Measurements from ENCODE around the gene PRDM11.

DNA sequence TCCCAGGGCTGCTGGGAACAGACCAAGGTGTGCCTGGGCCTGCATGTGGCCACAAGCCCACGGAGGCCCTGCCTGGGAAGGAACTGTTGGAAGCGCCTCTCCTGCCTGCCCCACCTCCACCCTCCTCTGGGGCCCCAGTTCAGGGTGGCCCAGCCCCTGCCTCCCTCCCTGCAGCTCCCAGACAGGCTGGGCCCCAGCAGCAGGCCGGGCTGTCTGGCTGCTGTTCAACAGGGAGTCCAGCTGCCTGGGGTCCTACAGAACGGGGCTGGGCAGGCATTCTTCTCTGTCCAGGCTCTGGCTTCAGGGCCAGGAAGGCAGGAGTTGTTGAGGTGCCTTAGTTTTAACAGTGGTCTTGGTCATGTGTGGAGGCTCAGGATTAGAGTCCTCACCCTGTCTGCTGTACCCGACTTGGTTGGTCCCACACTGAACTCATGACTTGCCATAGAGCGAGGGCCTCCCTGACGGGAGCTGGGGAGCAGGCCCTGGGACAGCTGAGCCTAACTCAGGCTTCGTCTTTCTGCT, 11.8 kb downstream of the PRDM11 start:
- TF ChIP-seq, protein P1, sequence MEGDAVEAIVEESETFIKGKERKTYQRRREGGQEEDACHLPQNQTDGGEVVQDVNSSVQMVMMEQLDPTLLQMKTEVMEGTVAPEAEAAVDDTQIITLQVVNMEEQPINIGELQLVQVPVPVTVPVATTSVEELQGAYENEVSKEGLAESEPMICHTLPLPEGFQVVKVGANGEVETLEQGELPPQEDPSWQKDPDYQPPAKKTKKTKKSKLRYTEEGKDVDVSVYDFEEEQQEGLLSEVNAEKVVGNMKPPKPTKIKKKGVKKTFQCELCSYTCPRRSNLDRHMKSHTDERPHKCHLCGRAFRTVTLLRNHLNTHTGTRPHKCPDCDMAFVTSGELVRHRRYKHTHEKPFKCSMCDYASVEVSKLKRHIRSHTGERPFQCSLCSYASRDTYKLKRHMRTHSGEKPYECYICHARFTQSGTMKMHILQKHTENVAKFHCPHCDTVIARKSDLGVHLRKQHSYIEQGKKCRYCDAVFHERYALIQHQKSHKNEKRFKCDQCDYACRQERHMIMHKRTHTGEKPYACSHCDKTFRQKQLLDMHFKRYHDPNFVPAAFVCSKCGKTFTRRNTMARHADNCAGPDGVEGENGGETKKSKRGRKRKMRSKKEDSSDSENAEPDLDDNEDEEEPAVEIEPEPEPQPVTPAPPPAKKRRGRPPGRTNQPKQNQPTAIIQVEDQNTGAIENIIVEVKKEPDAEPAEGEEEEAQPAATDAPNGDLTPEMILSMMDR (conservative IDR thresholded peaks at IDR 0.05; ENCODE audit: low read length) = no peak
- TF ChIP-seq EZH2phosphoT487 (IDR thresholded peaks at IDR 0.05; ENCODE audit: borderline replicate concordance, low read depth, low read length) = no peak

Measured in OCI-LY7 (cell line).